Activated CD8-positive, alpha-beta memory T cell treated with anti-CD3 and anti-CD28 coated beads for 24 hours (primary cell): Measurements from ENCODE around the gene MSL3.

Source experiments
- DNase-seq: peaks from one replicate; pipeline ENCODE4 v3.0.0-alpha.2; 2020

The MSL3 gene

DNA sequence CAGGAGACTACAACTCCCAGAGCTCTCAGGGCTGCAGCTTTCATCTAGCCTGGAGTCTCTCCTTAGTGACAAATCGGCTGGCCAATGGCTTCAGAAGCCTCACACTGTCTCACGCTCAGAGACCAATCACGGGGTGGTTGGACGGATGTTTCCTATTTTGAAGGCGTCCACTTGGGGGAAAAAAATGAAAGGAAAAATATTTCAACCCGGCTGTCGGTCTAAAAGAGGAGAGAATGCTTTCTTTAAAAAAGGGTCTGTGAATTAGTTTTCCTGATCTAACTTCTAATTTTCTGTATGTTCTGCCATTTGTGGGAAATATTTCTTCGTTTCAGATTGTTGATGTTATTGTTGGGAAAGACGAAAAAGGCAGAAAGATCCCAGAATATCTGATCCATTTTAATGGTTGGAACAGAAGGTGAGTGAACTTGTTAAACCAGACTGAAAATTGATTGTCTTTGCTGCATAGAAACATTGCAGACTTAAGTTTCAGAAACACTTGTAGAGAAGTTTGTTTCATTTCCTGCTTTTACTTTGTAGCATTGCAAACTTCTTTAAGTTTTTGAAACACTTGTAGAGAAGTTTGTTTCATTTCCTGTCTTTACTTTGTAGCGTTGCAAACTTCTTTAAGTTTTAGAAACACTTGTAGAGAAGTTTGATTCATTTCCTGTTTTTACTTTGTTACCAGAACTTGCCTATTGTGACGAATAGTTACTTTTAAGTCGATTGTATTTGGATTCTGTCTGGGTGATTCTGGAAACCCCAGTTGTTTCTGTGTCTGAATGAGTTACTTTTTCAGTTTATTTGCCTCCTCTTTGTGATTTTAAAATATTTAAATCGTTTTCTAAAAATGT lies 1.6 kb downstream of the MSL3 start:
- DNase-seq: peak; percentile 77

DNA sequence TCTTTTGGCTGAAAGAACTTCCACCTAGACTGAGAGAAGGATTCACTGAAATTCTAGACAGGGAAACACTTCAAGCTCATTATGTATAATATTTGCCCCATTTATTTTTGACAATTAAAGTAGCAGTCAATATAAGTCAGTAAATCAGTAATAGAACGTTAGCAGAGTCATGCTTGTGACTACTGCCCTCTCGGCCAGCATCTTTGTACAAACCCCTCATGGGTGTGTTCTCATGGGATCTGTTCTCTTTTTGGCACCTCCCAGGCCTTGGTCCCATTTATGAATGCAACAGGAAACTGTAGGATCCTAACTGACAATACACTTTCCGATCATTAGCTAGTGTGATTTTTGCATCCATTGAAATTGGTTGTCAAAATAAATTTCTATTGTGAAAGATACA lies 2.9 kb downstream of the MSL3 start:
- no peak for DNase-seq

DNA sequence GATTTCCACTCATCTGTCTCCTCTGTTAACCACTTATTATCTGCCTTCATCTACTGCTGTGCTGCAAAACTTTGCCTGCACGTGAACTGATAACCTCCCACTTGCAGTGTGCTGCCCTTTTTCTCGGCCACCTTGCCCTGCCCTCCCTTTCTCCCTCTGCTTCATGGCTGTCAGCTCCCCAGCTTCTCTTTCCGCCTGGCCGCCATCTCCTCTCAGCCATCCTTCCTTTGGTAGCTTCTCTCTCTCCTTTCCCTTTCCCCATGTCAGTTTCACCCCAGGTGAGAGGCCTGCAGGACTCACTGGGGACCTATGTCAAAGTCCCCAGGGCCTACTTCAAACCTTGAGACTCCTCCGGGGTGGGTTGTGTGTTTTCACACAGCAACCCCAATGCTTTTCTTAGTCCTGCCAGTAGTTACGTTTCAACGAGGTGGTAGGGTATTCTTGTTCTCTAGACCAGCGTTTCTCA lies 6.6 kb downstream of the MSL3 start:
- no peak for DNase-seq

DNA sequence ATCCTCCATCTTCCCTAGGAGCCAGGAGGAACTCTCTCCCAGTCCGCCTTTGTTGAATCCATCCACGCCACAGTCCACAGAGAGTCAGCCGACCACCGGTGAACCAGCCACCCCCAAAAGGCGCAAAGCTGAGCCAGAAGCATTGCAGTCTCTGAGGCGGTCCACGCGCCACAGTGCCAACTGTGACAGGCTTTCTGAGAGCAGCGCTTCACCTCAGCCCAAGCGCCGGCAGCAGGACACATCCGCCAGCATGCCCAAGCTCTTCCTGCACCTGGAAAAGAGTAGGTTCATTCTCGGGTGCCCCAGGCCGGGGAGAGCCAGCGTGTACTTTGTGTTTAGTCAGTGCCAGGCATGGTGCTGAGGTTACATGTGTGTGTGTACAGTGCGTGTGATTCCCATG lies 7.4 kb downstream of the MSL3 start:
- no peak for DNase-seq

DNA sequence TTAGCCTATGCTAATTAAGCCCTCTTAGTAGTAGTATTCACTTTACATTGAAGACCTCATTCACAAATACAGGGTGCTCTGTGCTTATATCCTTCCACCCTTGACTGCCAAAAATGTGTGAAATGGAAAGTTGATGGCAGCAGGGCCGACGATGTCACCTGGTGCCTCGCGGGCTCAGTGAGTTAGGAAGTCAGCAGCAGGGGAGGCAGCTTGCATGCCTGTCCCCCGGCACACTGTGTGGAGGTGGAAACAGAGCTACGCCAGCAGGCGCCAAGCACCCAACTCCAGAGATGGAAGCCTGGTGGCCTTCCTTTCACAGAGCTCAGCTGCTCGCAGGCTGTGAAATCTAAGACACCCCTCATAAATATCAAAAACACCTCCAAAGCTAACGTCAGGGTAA lies 8.4 kb downstream of the MSL3 start:
- DNase-seq: peak; percentile 64

DNA sequence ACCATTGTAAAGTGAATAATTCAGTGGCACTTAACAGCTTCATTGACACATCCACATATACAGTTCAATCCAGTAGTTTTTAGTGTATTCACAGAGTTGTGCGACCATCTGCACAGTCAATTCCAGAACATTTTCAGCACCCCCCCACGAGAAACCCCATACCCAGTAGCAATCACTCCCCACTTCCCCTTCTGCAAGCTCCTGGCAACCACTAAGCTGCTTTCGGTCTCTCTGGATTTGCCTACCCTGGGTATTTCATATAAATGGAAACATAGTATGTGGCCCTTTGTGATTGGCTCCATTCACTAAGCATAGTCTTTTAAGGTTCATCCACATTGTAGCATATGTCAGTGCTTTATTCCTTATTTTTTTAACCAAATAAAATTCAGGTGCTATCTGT lies 10.0 kb downstream of the MSL3 start:
- no peak for DNase-seq

DNA sequence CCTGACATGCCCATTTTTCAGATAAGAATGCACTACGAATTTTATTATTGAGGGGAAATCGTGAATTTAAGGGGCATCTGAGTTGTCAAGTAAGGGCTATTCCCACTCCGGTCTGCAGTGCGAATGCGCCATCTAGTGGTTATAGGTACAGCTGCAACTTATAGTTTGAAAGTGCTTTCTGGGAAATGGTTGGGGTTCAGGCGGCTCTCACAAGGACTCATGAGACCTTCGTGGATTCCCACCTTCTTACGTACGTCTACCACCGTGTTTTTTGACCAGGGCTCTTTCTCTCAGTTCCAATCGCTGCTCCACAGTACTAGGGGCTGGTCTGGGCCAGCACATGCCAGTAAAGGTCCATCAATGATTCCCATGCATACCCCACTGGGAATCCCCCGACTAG lies 12.3 kb downstream of the MSL3 start:
- no peak for DNase-seq

DNA sequence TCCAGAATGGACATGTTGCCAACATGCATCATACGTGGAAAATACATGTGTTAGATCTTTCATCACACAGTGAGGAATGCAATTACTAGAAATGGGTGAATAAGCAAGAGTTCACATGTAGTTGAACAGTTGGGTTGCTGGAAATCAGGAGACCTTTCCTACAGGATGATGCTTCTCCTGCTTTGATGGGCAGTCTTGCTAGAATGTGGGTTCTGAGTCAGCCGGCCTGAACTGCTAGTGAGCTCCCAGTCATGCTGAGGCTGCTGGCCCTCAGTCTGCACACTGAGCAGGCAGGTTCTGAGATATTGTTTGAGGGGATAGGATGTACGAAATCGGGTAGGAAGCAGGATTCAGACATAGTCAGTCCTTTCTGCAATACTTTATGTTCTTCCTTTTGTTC lies 20.2 kb downstream of the MSL3 start:
- no peak for DNase-seq

DNA sequence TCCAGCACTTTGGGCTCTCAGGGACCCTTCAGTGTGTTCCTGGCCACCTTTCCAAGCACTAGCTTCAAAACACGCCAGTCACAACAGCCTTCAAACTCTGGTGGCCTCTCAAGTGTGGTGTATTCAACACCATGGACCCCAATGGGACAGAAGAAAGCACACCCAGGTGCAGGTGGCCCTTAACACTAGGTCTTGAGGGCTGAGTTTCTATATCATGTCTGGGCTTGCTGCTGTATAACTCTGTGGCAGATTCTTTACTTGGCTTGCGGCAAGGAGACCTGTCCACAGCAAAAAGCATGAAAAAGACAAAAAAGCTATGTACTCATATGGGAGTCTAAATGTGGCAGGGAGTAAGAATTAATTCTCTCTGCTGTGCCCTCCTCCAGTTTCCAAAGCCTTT lies 23.1 kb downstream of the MSL3 start:
- no peak for DNase-seq

DNA sequence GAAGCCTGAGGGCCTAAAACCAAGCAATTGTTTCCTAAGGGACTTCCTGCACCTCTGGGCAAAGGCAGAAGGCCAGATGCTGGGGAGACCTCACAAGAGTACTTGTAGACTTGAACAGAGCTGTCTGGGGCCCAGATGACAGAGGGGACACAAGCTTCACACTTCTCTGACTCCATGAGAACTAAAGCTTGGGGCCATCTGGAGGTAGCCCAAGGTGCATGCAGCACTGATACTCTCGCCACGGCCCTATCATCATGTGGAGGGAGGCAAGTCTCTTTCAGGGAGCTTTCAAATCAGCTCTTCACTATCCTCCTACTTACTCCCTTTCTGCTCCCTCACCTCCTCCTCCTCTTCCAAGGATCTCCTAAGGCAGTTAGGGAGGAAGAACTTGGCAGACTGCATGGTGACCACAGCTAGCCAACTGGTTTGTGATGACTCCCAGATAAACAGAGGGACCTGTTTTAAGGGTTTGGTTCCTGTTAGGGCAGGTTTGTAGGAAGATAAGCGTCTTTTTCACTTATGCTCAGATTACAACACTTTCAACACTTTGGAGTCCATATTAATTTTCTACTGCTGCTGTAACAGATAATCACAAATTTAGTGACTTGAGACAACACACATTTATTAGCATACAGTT lies 23.8 kb downstream of the MSL3 start:
- no peak for DNase-seq

DNA sequence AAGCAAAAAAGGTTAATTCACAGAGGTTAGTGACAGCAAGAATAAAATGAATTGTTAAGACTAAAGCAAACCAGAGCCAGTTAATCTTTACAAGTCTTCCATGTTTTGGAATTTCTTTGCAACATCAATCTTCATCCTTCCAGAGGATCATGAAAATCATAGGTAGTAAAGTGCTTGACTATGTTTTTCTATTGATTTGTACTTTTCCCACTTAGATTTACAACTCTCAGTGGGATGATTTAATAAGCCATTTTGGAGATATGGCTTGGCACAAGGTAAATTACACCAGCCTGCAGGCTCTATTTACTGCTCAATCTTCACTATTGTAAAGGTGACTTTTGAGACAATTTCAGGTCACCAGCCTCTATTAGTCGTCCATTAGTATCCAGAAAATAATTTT lies 26.5 kb downstream of the MSL3 start:
- DNase-seq: no peak

DNA sequence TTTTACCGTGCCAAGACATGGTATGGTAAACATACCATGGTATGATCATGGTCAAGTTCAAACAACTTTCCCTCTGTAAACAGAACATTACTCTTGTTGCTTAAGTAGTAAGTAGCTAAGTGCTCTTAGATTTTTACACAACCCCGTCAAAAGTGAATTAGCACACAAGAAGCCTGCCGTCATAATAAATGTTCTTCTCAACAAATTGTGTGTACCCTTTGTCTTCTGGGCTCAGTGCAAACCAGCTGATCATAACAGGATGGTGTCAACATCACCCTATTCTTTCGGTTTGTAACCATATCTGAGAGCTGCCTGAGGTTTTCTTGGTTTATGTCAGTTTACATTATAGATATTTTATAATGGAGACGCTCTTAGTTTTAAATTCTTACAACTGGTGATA lies 28.8 kb downstream of the MSL3 start:
- no peak for DNase-seq

DNA sequence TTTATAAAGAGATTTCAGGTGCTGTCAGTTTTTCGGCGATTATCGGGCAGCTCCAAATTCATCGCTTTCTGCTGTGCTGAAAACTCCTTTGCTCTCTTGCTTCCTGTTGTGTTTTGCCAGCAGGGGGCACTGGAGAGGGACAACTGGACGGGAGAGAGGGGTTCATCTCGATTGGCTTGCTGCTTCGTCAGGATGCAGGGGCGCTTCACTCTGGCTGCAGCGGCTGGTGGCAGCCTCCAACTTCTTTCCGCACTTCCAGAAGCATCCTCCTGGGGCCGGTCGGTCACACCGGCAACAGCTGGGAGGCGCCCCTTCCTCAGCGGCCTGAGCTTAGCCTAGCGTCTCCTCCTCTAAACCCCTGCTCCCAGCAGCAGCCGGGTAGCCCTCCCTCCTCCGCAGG lies 29.5 kb downstream of the MSL3 start:
- DNase-seq: peak; percentile 89

DNA sequence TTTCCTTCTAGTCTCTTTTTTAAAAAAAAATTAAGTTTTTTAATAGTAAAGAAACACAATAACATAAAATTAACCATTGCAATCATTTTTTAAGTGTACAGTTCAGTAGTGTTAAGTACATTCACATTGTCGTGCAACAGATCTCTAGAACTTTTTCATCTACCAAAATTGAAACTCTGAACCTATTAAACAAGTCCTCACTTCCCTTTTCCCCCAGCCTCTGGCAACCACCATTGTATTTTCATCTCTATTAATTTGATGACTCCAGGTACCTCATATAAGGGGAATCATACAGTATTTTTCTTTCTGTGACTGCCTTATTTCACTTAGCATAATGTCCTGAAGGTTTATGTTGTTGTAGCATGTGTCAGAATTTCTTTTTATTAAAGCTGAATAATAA lies 31.8 kb downstream of the MSL3 start:
- no peak for DNase-seq

DNA sequence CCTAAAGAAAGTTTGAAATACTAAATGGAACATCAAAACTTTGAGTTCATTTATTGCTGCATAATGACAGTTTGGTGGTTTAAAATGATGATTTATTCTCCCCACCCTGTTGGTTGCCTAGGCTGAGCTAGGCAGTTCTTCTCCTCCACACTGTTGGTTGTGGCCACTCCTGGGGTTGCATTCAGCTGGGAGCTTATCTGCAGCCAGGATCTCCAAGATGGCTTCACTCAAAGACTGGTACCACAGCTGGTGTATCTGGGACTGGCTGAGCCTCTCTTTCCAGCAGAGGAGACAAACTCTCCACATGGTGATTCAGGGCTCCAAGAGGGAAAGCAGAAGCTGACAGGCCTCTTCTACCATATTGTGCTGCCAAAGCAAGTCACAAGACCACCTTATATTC lies 33.1 kb downstream of the MSL3 start:
- DNase-seq: no peak

DNA sequence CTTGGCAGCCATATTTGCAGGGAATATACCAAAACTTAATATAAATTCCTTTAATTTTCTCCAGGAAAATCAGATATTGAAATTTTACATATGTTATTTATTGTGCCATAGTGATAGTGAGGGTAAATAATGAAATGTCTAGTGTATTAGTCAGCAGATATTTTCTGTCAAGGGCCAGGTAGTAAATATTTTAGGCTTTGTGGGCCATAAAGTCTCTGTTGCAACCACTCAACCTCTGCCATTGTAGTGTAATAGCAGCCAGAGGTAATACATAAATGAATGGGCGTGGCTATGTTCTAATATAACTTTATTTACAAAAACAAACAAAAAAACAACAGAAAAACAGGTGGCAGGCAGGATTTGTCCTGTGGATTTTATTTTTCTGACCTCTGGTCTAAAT lies 33.5 kb downstream of the MSL3 start:
- DNase-seq: no peak

DNA sequence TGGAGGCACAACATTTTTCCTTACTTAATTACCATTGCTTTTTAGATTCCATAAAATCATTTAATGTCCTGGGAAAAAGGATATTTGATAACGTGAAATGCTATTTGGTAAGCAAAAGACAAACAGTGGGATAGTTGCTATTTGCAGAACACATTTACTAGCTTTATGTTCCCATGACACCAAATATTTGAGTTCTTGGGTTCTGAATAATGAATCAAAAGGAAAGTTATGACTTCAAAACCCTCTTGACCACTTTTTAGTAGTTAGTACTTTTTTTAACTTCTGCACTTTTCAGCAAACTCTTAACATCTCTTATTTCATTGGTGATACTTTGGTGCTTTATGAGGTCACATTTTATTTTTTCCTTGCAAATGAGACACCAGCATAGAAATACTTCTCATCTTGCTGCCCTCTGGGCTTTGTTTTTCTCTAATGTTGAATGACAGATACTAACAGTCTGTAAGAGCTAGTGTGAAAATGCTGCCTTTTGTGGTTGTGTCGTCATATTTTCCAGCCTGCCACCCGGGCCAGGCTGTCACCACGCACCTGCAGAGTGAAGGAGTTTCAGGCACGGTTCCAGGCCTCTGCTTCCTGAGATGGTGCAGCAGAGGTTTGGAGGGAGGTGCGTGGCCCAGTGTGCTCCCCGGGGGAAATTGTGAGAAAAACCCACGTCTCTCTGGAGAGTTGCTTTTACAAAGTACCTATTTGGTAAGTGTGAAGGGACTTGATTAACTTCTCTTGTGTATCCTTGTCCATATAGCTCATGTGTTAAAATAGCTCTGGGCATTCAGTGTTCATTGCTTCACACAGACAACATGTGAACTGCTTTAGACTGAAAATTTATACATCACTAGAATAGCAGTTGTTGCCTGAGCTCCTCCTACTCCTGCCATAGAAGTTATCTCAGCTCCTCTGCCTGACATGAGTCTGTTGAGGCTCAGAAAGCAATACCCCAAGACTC lies 34.7 kb downstream of the MSL3 start:
- peak; percentile 83 for DNase-seq

DNA sequence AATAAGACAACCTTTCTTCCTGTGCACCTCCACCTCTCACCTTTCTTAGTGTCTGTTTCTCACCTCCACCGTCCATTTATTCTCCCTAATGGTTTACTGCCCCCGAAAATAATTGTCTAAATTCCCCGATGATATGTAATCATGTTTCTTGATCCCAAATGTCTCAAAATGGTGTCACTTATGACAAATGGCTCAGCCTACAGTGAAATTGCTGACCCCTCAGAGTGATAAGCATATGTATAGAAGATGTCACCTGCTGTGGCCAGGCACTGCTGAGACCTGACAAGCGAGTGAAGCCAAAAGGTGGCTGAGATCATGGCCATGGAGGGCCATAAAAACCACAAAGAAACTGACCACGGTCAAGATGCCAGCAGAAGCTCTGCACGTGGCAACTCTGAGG lies 35.7 kb downstream of the MSL3 start:
- DNase-seq: no peak

DNA sequence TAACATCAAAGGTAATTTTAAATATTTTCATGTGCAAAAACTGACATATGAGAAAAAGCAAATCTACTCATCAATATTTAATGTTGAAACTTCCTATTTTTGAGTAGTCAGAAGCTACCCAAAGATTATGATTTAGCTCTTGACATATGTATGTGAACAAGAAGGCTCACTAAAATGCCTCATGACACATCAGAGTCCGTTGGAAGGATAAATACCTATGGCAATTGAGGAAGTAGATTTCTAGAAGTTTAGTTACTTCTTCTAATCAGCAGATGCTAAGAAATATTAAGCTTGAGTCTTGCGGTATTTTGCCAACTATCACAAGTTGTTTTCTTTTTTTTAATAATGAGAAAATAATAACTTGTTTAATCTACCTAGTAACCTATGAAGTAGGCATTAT lies 55.3 kb downstream of the MSL3 start:
- no peak for DNase-seq
